Mesothelial cell of epicardium (in vitro differentiated cells): ENCODE measurements around the gene RNF207. TPM values are rescaled to one million over a fixed set of nuclear protein-coding genes. Genes with fewer than 3 reads are reported as not detected.

ENCODE experiments used
- DNase-seq, 2 experiments: peaks; one replicate each; pipeline ENCODE4 v3.0.0; 2021; ENCODE audit warnings: low spot score in 2 of 2; ENCODE audit not compliant: unreplicated experiment in 2 of 2
- H3K27ac Mint-ChIP-seq: 2 replicates; pipeline ENCODE4 v1.8.0; 2021; ENCODE audit warnings: mixed read lengths
- H3K27me3 Mint-ChIP-seq: 2 replicates; pipeline ENCODE4 v1.8.0; 2021; ENCODE audit warnings: low read depth, mixed read lengths
- H3K36me3 Mint-ChIP-seq: 2 replicates; pipeline ENCODE4 v1.8.0; 2021; ENCODE audit warnings: mixed read lengths
- H3K4me1 Mint-ChIP-seq: 2 replicates; pipeline ENCODE4 v1.8.0; 2021; ENCODE audit warnings: mixed read lengths
- H3K4me3 Mint-ChIP-seq: 2 replicates; pipeline ENCODE4 v1.8.0; 2021; ENCODE audit warnings: mild to moderate bottlenecking, moderate library complexity, mixed read lengths
- H3K9me3 Mint-ChIP-seq: 2 replicates; pipeline ENCODE4 v1.8.0; 2021; ENCODE audit warnings: mixed read lengths
- total RNA-seq: library from RNA; stranded (reverse); gene quantifications from 3 replicates; pipeline ENCODE4 v1.2.1, GENCODE V29; 2021
- TF ChIP-seq, protein P1 (sequence below): fragments of 200-600 bp; sonication (generic); IDR thresholded peaks from one replicate; pipeline ENCODE4 v1.5.0; 2021; ENCODE audit warnings: antibody characterized with exemption; ENCODE audit not compliant: unreplicated experiment

The RNF207 gene
- total RNA-seq, 1 donor from 2014 or later, result 481 TPM

DNA sequence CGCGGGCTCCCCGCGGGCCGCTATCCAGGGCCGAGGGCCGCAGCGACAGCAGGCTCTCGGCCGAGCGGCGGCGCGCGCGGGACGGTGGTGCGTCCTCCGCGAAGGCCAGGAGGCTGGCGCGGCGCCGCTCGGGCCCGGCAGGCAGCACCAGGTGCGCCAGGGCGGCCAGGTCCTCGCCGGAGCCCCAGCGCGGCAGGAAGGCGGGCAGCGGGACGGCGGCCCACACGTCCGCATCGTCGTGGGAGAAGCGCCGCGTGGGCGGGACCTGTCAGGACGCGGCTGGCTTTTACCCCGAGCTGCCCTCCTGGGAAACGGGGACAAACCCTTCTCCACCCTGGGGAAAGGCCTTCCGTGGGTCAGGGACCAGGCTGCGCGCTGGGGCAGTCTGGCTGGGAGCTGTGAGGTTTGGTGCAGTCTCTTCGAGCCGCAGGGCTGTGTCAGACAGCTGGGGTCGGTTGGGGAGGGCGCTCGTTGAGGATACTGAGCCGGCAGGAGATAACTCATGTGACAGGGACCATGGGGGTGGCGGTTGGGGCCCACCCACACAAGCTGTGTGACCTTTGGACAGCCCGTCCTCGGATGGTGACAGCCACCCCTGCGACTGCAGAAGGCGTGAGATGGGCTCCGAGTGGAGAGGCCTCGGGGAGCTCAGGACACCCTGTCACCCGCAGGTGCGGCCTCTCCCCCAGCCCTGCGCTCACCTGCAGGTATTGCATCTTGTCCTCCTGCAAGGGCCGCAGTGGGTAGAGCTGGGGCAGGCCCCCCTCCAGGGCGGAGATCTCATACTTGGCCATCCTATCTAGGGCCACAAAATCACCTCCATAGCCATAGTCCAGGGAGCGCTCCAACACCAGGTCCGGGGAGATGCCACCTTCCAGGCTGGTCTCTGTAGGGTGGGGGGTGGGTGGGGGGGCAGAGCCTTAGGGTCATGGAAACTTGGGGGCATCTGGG is 44.1 kb downstream of the RNF207 start:
- no peak overlapping the region for H3K4me3 Mint-ChIP-seq
- H3K27ac Mint-ChIP-seq, result no peak overlapping the region
- no peaks in the 10 kb centered on the region for H3K36me3 Mint-ChIP-seq
- DNase-seq, result no peak
- TF ChIP-seq, protein P1, sequence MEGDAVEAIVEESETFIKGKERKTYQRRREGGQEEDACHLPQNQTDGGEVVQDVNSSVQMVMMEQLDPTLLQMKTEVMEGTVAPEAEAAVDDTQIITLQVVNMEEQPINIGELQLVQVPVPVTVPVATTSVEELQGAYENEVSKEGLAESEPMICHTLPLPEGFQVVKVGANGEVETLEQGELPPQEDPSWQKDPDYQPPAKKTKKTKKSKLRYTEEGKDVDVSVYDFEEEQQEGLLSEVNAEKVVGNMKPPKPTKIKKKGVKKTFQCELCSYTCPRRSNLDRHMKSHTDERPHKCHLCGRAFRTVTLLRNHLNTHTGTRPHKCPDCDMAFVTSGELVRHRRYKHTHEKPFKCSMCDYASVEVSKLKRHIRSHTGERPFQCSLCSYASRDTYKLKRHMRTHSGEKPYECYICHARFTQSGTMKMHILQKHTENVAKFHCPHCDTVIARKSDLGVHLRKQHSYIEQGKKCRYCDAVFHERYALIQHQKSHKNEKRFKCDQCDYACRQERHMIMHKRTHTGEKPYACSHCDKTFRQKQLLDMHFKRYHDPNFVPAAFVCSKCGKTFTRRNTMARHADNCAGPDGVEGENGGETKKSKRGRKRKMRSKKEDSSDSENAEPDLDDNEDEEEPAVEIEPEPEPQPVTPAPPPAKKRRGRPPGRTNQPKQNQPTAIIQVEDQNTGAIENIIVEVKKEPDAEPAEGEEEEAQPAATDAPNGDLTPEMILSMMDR, result no peak
- no peaks in the 10 kb centered on the region for H3K9me3 Mint-ChIP-seq
- peaks cover 4% of the 10 kb centered on the region for H3K4me1 Mint-ChIP-seq
- H3K27me3 Mint-ChIP-seq, result peaks cover 75% of the 10 kb centered on the region

DNA sequence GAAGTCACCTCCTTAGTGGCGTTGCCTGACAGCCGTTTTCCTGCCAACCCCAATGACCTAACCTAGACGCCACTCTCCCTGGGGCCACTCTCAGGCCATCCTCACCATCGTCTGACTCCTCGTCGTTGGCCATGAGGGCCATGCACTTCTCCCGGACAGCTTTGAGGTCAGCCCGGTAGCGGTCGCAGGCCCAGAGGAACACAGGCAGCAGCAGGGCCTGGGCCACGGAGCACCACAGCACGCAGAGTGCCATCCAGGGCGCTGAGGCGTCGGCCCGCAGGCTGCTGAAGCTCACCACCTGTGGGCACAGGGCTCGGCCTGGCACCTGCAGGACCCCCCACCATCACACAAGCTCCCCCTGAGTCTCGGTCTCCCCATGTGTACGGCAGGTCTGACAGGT is 45.3 kb downstream of the RNF207 start:
- Mint-ChIP-seq H3K9me3 (no peaks in the 10 kb centered on the region), H3K4me1 (peaks cover 4% of the 10 kb centered on the region), H3K27me3 (peaks cover 66% of the 10 kb centered on the region), H3K4me3 (no peak overlapping the region), H3K36me3 (no peaks in the 10 kb centered on the region), H3K27ac (no peak overlapping the region)
- DNase-seq, result no peak
- TF ChIP-seq, protein P1, result no peak

DNA sequence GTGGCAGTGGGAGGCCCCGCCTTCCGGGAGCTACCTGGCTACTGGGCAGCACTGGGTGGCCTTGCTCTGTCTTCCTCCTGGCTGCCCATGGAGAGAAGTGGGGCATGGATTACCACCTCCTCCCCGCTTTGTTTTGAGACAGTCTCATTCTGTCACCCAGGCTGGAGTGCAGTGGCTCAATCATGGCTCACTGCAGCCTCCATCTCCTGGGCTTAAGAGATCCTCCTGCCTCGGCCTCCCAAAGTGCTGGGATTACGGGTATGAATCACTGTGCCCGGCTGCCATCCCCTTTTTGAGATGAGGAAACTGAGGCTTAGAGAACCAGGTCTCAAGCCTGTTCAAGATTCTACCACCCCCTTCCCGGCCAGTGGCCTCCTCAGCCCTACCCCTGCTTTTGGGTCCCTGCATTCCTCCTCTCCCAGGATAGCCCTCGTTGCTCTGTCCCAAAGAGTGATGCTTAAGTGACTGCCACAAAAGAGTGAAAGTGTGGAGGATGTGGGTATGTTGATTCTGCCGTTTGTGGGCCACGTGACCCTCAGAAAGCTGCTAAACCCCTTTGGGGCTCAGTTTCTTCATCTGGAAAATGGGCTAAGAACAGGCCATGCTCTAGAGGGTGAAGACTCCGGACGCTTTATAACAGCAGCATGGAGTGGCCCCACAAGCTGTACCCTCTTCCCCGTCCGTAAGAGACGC is 45.9 kb downstream of the RNF207 start:
- DNase-seq, result no peak
- Mint-ChIP-seq H3K9me3 (no peaks in the 10 kb centered on the region), H3K4me1 (no peaks in the 10 kb centered on the region), H3K27me3 (peaks cover 63% of the 10 kb centered on the region), H3K4me3 (no peak overlapping the region), H3K36me3 (no peaks in the 10 kb centered on the region), H3K27ac (no peak overlapping the region)
- TF ChIP-seq, protein P1, result no peak

DNA sequence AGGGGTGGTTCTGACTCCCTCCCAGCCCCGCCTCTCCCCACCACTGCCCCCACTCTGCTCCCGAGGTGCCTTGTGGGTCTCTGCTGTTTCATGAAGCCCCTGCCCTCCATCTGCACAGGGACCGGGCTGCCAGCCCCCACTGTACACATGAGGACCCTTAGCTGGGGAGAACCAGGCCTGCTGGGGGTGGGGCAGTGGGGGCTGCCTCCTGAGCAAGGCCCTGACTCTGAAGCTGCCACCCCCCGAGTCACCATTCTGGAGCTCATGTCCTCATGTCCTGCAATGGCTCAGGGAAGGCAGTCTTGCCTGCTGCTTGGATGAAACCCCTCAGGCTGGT is 46.4 kb downstream of the RNF207 start:
- TF ChIP-seq, protein P1, result no peak
- peaks cover 63% of the 10 kb centered on the region for H3K27me3 Mint-ChIP-seq
- no peaks in the 10 kb centered on the region for H3K4me1 Mint-ChIP-seq
- H3K9me3 Mint-ChIP-seq, result no peaks in the 10 kb centered on the region
- H3K27ac Mint-ChIP-seq, result no peak overlapping the region
- DNase-seq, result no peak
- H3K4me3 Mint-ChIP-seq, result no peak overlapping the region
- no peaks in the 10 kb centered on the region for H3K36me3 Mint-ChIP-seq

DNA sequence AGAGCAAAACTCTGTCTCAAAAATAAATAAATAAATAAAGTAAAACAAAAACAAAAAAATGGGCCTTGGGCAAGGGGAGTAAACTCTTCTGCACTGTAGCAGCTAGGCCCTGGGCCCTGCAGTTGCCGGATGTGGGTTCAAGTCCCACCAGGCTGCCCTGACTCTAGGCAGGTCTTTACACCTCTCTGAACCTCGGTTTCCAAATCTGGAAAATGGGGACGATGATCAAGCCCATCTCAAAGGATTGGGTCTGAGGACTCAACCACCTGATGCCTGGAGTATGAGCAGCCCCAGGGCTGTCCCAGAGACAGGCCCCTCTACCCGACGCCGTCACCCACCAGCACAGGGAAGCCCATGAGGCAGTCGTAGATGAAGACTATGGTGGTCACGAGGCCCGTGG is 47.5 kb downstream of the RNF207 start:
- TF ChIP-seq, protein P1, result no peak
- H3K4me1 Mint-ChIP-seq, result no peaks in the 10 kb centered on the region
- peaks cover 63% of the 10 kb centered on the region for H3K27me3 Mint-ChIP-seq
- DNase-seq, result no peak
- H3K27ac Mint-ChIP-seq, result no peak overlapping the region
- H3K9me3 Mint-ChIP-seq, result no peaks in the 10 kb centered on the region
- no peak overlapping the region for H3K4me3 Mint-ChIP-seq
- no peaks in the 10 kb centered on the region for H3K36me3 Mint-ChIP-seq
